ENCODE data around the gene HRH4. TPM values are rescaled to one million over a fixed set of nuclear protein-coding genes. Genes with fewer than 3 reads are reported as not detected.
A peak's percentile ranks its signal among the peaks of the same experiment; 100 is the strongest.

HRH4 gene
- polyA plus RNA-seq, 1 donor (not counting 4 experiments of a cell fraction or from before 2014, with no cell fraction given) = 0.03 TPM

DNA sequence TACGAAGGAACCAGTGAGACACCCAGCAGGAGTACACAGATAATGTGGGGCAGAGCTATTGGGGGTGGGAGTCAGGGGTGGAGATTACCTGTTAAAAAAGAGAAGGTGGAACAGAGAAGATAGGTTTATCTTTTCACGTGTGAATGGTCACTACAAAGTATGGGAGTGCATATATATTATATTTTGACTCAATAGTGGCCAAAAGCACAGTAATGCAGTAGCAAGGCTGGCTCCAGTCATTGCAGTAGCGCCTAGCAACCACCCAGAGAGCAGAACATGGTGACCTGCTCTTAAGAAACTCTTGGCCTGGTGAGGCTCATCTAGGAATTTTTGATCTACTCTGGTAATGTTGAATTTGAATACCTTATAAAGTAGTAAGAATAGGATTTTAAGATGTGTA lies 33.0 kb upstream of the HRH4 start:
- Histone ChIP-seq H3K36me3 (ENCODE audit: control insufficient read depth in 2 of 2, extremely low read depth in 1 of 2, insufficient read depth in 2 of 2, low read length in 2 of 2) (peaks cover 2 to 5% of the 10 kb centered on the region in 2 experiments), H4K20me1 (ENCODE audit: control insufficient read depth, extremely low read depth, insufficient read depth, low read length) (no peaks in the 10 kb centered on the region), H3K27me3 (ENCODE audit: control insufficient read depth, extremely low read depth, insufficient read depth, low read length) (no peaks in the 10 kb centered on the region), H3K9me3 (ENCODE audit: control insufficient read depth, low read depth, low read length) (no peaks in the 10 kb centered on the region), H3K9me1 (ENCODE audit: control insufficient read depth, extremely low read depth, insufficient read depth, low read length) (no peaks in the 10 kb centered on the region), H3K27ac (ENCODE audit: control insufficient read depth, insufficient read depth, low read length) (peak overlapping the region; percentile 91), H3K9ac (ENCODE audit: control insufficient read depth, extremely low read depth, insufficient read depth, low read length) (peak overlapping the region; percentile 94), H3K4me1 (ENCODE audit: control insufficient read depth, extremely low read depth, insufficient read depth, low read length) (peaks cover 12% of the 10 kb centered on the region), H3K79me2 (ENCODE audit: control insufficient read depth, insufficient read depth, low read length) (peaks cover 13% of the 10 kb centered on the region), H3K4me3 (ENCODE audit: control insufficient read depth in 2 of 3, extremely low read depth in 1 of 3, insufficient read depth in 2 of 3, low read depth in 1 of 3, low read length in 3 of 3) (peak overlapping the region; percentile 84 to 97 (median 90)), H3K4me2 (ENCODE audit: control insufficient read depth, extremely low read depth, insufficient read depth, low read depth, low read length) (peak overlapping the region; percentile 93), H2AFZ (ENCODE audit: control insufficient read depth, low read length) (peak overlapping the region; percentile 88)
- FAIRE-seq (no peak), DNase-seq (ENCODE audit: low read depth, low spot score) (no peak)
- TF ChIP-seq EZH2 (IDR thresholded peaks at IDR 0.05; ENCODE audit: low read length) (no peak), CTCF (optimal IDR thresholded peaks at IDR 0.05 in 1 of 3, IDR thresholded peaks at IDR 0.05 in 1 of 3, conservative IDR thresholded peaks at IDR 0.05 in 1 of 3; ENCODE audit: extremely low read depth in 1 of 3, insufficient read depth in 2 of 3, low read length in 3 of 3) (no peak)
- dilution Hi-C loops (cut with MboI; ENCODE audit: extremely low pct_ligation_motif_present, low sequenced_read_pairs) = no loop called here

DNA sequence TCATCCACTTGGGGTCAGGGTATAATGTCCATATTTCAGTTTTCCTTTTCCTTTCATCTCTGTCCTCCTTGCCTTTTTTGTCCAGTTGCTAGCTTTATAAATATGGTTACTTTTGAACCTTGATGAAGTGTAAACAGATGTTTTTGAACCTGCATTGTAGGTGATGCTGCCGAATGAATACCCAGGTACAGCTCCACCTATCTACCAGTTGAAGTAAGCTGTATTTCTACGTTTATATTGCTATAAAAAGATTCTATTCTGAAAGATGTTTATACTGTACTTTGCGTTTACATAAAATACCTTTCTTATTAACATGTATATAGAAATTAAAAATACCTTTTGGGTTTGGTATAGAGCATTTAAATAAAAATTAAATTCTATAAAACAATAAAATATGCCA lies 31.7 kb upstream of the HRH4 start:
- Histone ChIP-seq H3K36me3 (ENCODE audit: control insufficient read depth in 2 of 2, extremely low read depth in 1 of 2, insufficient read depth in 2 of 2, low read length in 2 of 2) (peaks cover 4 to 10% of the 10 kb centered on the region in 2 experiments), H3K4me1 (ENCODE audit: control insufficient read depth, extremely low read depth, insufficient read depth, low read length) (peaks cover 12% of the 10 kb centered on the region), H2AFZ (ENCODE audit: control insufficient read depth, low read length) (no peak overlapping the region), H3K9me3 (ENCODE audit: control insufficient read depth, low read depth, low read length) (no peaks in the 10 kb centered on the region), H3K27me3 (ENCODE audit: control insufficient read depth, extremely low read depth, insufficient read depth, low read length) (no peaks in the 10 kb centered on the region), H3K9me1 (ENCODE audit: control insufficient read depth, extremely low read depth, insufficient read depth, low read length) (no peaks in the 10 kb centered on the region), H3K27ac (ENCODE audit: control insufficient read depth, insufficient read depth, low read length) (no peak overlapping the region), H3K4me2 (ENCODE audit: control insufficient read depth, extremely low read depth, insufficient read depth, low read depth, low read length) (no peak overlapping the region), H3K4me3 (ENCODE audit: control insufficient read depth in 2 of 3, extremely low read depth in 1 of 3, insufficient read depth in 2 of 3, low read depth in 1 of 3, low read length in 3 of 3) (no peak overlapping the region), H4K20me1 (ENCODE audit: control insufficient read depth, extremely low read depth, insufficient read depth, low read length) (no peaks in the 10 kb centered on the region), H3K9ac (ENCODE audit: control insufficient read depth, extremely low read depth, insufficient read depth, low read length) (no peak overlapping the region), H3K79me2 (ENCODE audit: control insufficient read depth, insufficient read depth, low read length) (peaks cover 13% of the 10 kb centered on the region)
- dilution Hi-C loops (cut with MboI; ENCODE audit: extremely low pct_ligation_motif_present, low sequenced_read_pairs) = no loop called here
- TF ChIP-seq CTCF (optimal IDR thresholded peaks at IDR 0.05 in 1 of 3, IDR thresholded peaks at IDR 0.05 in 1 of 3, conservative IDR thresholded peaks at IDR 0.05 in 1 of 3; ENCODE audit: extremely low read depth in 1 of 3, insufficient read depth in 2 of 3, low read length in 3 of 3) = peak in 2 of 3 experiments; percentile 28 to 35
- no peak for TF ChIP-seq EZH2 (IDR thresholded peaks at IDR 0.05; ENCODE audit: low read length)
- no peak for DNase-seq (ENCODE audit: low read depth, low spot score)
- peak; percentile 9 for FAIRE-seq

Measured in keratinocyte (primary cell).